Stimulated activated effector memory CD8-positive, alpha-beta T cell treated with anti-CD3 and anti-CD28 coated beads, Interleukin-12 subunit alpha, Interleukin-12 subunit beta, amount 100 ng/mL, for 72 hours (primary cell): ENCODE measurements around the gene ACBD6.
"Not testable (repeated sequence)": the region's sequence is repeated elsewhere in the genome, so short reads cannot be mapped to it uniquely, and the experiment has no call there.

ENCODE experiments used
- ATAC-seq: fragments of 150-1000 bp; cut with Tn5 transposase; 2 replicates; pipeline ENCODE4 v1.10.0; 2021
- DNase-seq, 2 donors: peaks; one replicate each; pipeline ENCODE4 v3.0.0; 2021 to 2022; ENCODE audit warnings: low spot score in 2 of 2
- H3K27ac Mint-ChIP-seq: one replicate; pipeline ENCODE4 v1.8.0; 2022; ENCODE audit warnings: mild to moderate bottlenecking, mixed read lengths
- H3K36me3 Mint-ChIP-seq: one replicate; pipeline ENCODE4 v1.8.0; 2022; ENCODE audit warnings: mild to moderate bottlenecking, mixed read lengths
- H3K4me1 Mint-ChIP-seq: one replicate; pipeline ENCODE4 v1.8.0; 2022; ENCODE audit warnings: mixed read lengths
- H3K4me3 Mint-ChIP-seq: one replicate; pipeline ENCODE4 v1.8.0; 2022; ENCODE audit warnings: mild to moderate bottlenecking, mixed read lengths
- H3K9me3 Mint-ChIP-seq: one replicate; pipeline ENCODE4 v1.8.0; 2022; ENCODE audit warnings: mixed read lengths

The ACBD6 gene

DNA sequence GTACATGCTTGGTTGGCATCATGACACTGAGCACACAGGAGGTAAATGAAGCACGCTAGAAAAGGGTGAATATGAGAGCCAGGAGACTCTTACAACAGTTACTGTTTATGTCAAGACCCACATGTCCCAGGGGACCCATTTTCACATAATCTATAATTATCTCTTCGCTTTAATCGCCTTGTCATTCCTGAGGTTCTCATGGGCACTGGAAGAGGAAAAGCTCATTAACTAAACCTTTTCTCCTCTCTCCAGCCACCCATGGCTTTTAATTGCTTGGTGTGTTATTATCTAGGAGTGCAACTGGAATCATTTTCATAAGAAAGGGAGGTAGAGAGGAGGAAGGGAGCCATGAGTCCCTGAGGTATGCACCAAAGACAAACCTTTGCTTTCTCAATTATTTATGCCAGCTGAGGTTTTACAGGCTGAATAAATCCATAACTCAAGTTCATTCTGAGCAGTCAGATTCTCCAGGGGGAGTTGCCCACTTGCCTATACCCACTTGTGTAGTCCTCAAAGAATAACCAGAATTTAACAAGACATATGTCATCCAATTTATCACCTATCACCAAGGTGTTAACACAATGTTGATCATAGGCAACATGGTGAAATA lies 77.4 kb downstream of the ACBD6 start:
- H3K36me3 Mint-ChIP-seq, result peaks cover 23% of the 10 kb centered on the region
- ATAC-seq (no peak), DNase-seq (no peak)
- no peak overlapping the region for H3K27ac Mint-ChIP-seq
- H3K4me3 Mint-ChIP-seq, result no peak overlapping the region
- peaks cover 23% of the 10 kb centered on the region for H3K4me1 Mint-ChIP-seq
- peaks cover 5% of the 10 kb centered on the region for H3K9me3 Mint-ChIP-seq

GRCh38 chr1:180421614-180422013 lies 80.8 kb downstream of the ACBD6 start:
- no peak overlapping the region for H3K27ac Mint-ChIP-seq
- peaks cover 5% of the 10 kb centered on the region for H3K9me3 Mint-ChIP-seq
- H3K4me3 Mint-ChIP-seq, result no peak overlapping the region
- ATAC-seq, result no peak
- H3K4me1 Mint-ChIP-seq, result peaks cover 12% of the 10 kb centered on the region
- no peak for DNase-seq
- peaks cover 16% of the 10 kb centered on the region for H3K36me3 Mint-ChIP-seq

DNA sequence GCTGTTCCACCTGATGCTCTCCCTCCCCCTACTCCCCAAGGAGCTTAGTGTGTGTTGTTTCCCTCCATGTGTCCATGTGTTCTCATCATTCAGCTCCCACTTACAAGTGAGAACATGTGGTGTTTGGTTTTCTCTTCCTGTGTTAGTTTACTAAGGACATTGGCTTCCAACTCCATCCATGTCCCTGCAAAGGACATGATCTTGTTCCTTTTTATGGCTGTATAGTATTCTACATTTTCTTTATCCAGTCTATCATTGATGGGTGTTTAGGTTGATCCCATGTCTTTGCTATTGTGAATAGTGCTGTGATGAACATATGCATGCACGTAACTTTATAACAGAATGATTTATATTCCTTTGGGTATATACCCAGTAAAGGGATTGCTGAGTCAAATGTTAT lies 81.2 kb downstream of the ACBD6 start:
- Mint-ChIP-seq H3K4me1 (peaks cover 10% of the 10 kb centered on the region), H3K36me3 (peaks cover 16% of the 10 kb centered on the region)
- DNase-seq, ATAC-seq, H3K9me3 Mint-ChIP-seq, H3K4me3 Mint-ChIP-seq, H3K27ac Mint-ChIP-seq: not testable (repeated sequence)

DNA sequence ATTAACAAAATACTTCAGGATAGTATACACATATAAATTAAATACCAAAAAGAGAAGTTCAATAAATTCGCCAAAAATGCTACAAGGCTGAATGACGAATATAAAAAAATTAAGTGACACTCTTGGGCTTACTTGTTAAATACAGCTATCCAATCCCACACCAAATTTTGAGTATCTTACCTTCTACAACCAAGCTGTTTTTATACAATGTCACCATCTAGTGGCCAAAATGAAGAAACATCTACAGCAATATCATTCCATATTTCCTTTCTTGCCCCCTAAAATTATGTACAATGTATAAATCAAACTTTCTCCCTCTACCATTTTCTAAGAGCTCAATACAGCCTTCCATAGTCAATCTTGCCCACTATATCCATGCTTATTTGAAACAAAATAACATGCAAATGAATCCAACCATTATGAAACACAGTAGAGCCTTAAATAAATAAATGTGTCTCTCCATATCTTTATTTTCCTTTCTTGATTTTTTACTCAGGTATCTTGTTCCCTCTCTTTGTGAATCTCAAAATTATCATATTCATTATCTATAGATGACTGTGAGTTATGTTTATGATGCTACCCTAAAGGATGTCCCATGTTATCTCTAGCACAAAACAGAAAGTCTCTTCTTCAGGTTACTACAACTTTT lies 86.3 kb downstream of the ACBD6 start:
- ATAC-seq (no peak), DNase-seq (no peak)
- H3K4me3 Mint-ChIP-seq, result no peak overlapping the region
- no peaks in the 10 kb centered on the region for H3K4me1 Mint-ChIP-seq
- peaks cover 6% of the 10 kb centered on the region for H3K9me3 Mint-ChIP-seq
- H3K27ac Mint-ChIP-seq, result no peak overlapping the region
- H3K36me3 Mint-ChIP-seq, result peaks cover 23% of the 10 kb centered on the region

GRCh38 chr1:180415236-180415848 lies 87.0 kb downstream of the ACBD6 start:
- H3K4me3 Mint-ChIP-seq, result no peak overlapping the region
- peaks cover 6% of the 10 kb centered on the region for H3K9me3 Mint-ChIP-seq
- no peak overlapping the region for H3K27ac Mint-ChIP-seq
- ATAC-seq (no peak), DNase-seq (no peak)
- H3K36me3 Mint-ChIP-seq, result peaks cover 30% of the 10 kb centered on the region
- H3K4me1 Mint-ChIP-seq, result no peaks in the 10 kb centered on the region

DNA sequence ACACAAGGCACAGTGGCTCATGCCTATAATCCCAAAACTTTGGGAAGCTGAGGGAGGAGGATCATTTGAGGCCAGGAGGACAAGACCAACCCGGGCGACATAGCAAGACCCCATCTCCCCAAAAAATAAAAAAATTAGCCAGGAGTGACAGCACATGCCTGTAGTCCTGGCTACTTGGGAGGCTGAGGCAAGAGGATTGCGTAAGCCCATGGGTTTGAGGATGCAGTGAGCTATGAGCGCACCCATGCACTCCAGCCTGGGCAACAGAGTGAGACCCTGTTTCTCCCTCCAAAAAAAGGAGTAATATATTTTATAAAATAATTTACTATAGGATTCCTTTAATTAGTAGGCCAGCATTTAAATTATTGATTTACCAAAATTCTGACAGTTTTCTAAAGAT lies 89.8 kb downstream of the ACBD6 start:
- Mint-ChIP-seq H3K4me1 (no peaks in the 10 kb centered on the region), H3K4me3 (no peak overlapping the region), H3K36me3 (peaks cover 48% of the 10 kb centered on the region), H3K9me3 (peaks cover 6% of the 10 kb centered on the region), H3K27ac (no peak overlapping the region)
- DNase-seq (no peak), ATAC-seq (no peak)

- not testable (repeated sequence) for DNase-seq, ATAC-seq, H3K9me3 Mint-ChIP-seq, H3K27ac Mint-ChIP-seq, H3K4me1 Mint-ChIP-seq, H3K4me3 Mint-ChIP-seq
- H3K36me3 Mint-ChIP-seq, result peaks cover 41% of the 10 kb centered on the region
Observed at GRCh38 chr1:180408128-180408527, 94.2 kb downstream of the ACBD6 start.

- H3K36me3 Mint-ChIP-seq, result peaks cover 31% of the 10 kb centered on the region
- H3K9me3 Mint-ChIP-seq, result no peaks in the 10 kb centered on the region
- no peak overlapping the region for H3K27ac Mint-ChIP-seq
Observed at GRCh38 chr1:180407051-180407450, 95.3 kb downstream of the ACBD6 start.

GRCh38 chr1:180402551-180402950 lies 99.8 kb downstream of the ACBD6 start:
- no peak for ATAC-seq
- Mint-ChIP-seq H3K4me1 (peaks cover 11% of the 10 kb centered on the region), H3K4me3 (no peak overlapping the region), H3K36me3 (peaks cover 13% of the 10 kb centered on the region), H3K27ac (peak overlapping the region; percentile 2), H3K9me3 (no peaks in the 10 kb centered on the region)
- DNase-seq, result no peak

More at GRCh38 chr1:180407051-180407450, 95.3 kb downstream of the ACBD6 start:
- Mint-ChIP-seq H3K4me1 (peaks cover 10% of the 10 kb centered on the region), H3K4me3 (no peak overlapping the region)
- DNase-seq (no peak), ATAC-seq (no peak)

GRCh38 chr1:180402001-180402400 lies 100.4 kb downstream of the ACBD6 start:
- no peaks in the 10 kb centered on the region for H3K9me3 Mint-ChIP-seq
- ATAC-seq (no peak), DNase-seq (no peak)
- H3K4me1 Mint-ChIP-seq, result peaks cover 11% of the 10 kb centered on the region
- H3K27ac Mint-ChIP-seq, result peak overlapping the region; percentile 2
- peaks cover 18% of the 10 kb centered on the region for H3K36me3 Mint-ChIP-seq
- no peak overlapping the region for H3K4me3 Mint-ChIP-seq

- Mint-ChIP-seq H3K4me1 (peaks cover 8% of the 10 kb centered on the region), H3K36me3 (peaks cover 39% of the 10 kb centered on the region), H3K9me3 (peaks cover 5% of the 10 kb centered on the region), H3K4me3 (no peak overlapping the region), H3K27ac (no peak overlapping the region)
- ATAC-seq (no peak), DNase-seq (no peak)
Observed at GRCh38 chr1:180397175-180397574, 105.2 kb downstream of the ACBD6 start.

DNA sequence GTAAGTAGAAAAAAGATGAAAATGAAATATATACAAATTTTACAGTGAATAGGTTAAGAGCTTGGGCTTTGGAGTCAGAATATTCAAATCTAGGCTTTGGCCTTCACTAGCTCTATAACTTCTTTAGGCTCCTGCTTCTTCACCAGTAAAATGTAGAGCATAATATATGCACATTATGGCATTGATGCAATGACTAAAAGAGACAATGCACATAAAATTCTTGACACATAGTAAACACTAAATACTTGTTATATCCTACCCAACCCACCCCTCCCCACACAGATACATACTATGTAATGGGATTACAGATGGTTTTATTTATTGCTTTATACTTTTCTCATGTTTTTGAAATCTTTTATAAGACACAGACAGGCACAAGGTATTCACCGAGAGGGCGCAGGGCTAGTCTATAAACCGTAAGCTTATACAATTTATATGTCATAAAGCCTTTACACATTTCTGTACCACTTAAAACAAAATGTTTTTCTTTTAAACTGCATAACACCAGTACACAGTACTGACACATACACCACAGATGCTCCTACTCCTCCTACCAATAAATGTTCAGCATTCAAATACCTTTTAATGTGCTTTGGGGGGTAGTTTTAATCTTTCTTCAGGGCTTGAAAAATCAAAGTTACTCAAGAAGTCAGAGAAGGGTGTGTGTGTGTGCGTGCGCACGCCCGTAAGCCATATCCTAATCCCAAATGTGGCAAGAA lies 109.8 kb downstream of the ACBD6 start:
- Mint-ChIP-seq H3K27ac (no peak overlapping the region), H3K4me3 (no peak overlapping the region), H3K36me3 (peaks cover 26% of the 10 kb centered on the region), H3K9me3 (peaks cover 7% of the 10 kb centered on the region), H3K4me1 (peaks cover 6% of the 10 kb centered on the region)
- ATAC-seq, result no peak
- no peak for DNase-seq

DNA sequence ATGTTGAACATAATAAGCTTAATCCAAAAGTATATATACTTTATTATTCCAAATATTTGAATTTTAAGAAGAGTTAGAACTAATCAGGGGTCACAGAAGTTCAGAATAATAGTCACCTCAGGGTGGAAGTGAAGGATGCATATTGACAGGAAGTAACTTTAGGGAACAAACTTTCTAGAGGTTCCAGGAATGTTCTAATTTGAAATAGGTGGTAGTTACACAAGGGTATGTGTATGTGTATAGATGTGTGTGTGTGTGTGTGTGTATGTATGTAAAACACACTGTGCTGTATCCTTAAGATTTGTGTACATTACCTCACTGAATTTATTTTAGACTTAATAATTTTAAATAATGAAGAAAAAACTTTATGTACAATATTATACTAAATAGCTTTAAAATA lies 110.4 kb downstream of the ACBD6 start:
- DNase-seq (no peak), ATAC-seq (no peak)
- Mint-ChIP-seq H3K36me3 (peaks cover 21% of the 10 kb centered on the region), H3K4me3 (no peak overlapping the region), H3K9me3 (peaks cover 7% of the 10 kb centered on the region), H3K27ac (no peak overlapping the region), H3K4me1 (peaks cover 12% of the 10 kb centered on the region)

DNA sequence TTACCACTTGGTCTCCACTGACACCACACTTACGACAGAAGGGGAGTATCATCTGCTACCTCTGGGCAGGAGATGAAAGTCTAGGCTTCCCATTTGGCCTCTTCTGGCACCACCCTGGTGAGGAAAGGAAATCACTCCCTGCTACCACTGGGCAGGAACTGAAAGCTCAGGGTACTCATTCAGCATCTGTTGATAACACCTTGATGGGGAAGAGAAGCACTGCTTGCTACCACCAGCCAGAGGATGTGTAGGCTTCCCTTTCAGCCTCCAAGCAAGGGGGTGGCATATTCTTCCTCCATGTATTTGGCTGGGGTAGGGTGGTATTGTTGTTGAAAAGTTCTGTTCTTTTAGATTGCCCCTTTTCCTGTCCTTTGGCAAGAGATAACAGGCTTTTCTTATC lies 115.0 kb downstream of the ACBD6 start:
- H3K9me3 Mint-ChIP-seq, result peaks cover 30% of the 10 kb centered on the region
- H3K27ac Mint-ChIP-seq, result peak overlapping the region; percentile 5
- peak overlapping the region; percentile 16 for H3K4me3 Mint-ChIP-seq
- H3K36me3 Mint-ChIP-seq, result peaks cover 8% of the 10 kb centered on the region
- peak; percentile 51 for ATAC-seq
- no peak for DNase-seq
- H3K4me1 Mint-ChIP-seq, result peaks cover 28% of the 10 kb centered on the region

DNA sequence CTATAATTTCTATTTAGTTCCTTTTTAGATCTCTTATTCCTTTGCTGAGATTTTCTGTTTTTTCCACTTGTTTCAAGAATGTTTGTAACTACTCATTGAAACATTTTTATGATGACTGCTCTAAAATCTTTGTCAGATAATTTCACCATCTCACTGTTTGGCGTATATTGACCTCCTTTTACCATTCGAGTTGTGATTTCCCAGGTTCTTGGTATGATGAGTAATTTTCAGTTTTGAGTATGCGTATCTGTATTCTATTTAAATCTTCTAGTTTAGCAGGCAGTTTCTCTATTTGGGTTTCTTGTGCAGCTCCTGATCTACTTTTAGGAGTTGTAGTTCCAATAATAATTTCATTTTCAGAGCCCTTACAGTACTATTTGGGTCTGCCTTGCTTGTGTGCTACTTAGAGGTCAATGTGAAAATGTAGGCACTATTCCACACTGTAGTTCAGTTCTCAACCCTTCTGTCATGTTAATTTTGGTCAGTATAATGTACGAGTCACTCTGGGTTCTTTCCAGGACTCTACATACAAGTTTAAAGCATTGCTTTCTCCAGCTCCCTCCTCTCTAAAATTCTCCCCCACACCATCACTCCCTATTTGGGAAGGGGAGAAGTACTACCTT lies 115.5 kb downstream of the ACBD6 start:
- ATAC-seq (peak; percentile 85), DNase-seq (no peak)
- Mint-ChIP-seq H3K4me1 (peaks cover 28% of the 10 kb centered on the region), H3K4me3 (peak overlapping the region; percentile 16), H3K27ac (peak overlapping the region; percentile 5), H3K36me3 (peaks cover 8% of the 10 kb centered on the region), H3K9me3 (peaks cover 34% of the 10 kb centered on the region)
